ENCODE data around the gene RAP1GAP. TPM values are rescaled to one million over a fixed set of nuclear protein-coding genes. Genes with fewer than 3 reads are reported as not detected.

The RAP1GAP gene
- total and polyA plus RNA-seq, 9 of the 15 experiments (the other 6 are each of a cell fraction or from before 2014, with no cell fraction given) = 0.29 to 30.2 (median 19.2) TPM

- intact Hi-C loops (cut with micrococcal nuclease) = no loop called here
- no peak for TF ChIP-seq HDGF (IDR thresholded peaks at IDR 0.05)
- no peak for TF ChIP-seq JUN (IDR thresholded peaks at IDR 0.05; ENCODE audit: borderline replicate concordance, low read depth, low read length)
- TF ChIP-seq JUN (CRISPR knock-in tag; IDR thresholded peaks at IDR 0.05; ENCODE audit: borderline replicate concordance) = no peak
- TF ChIP-seq KLF16 (IDR thresholded peaks at IDR 0.05) = no peak
- TF ChIP-seq ZFP91 (CRISPR knock-in tag; IDR thresholded peaks at IDR 0.05) = no peak
- 0 out of 2 replicates have a peak, but pooled peaks have one; percentile 4 for TF ChIP-seq JUNB (CRISPR knock-in tag; conservative IDR thresholded peaks at IDR 0.05)
- TF ChIP-seq TRIM28 (IDR thresholded peaks at IDR 0.05) = no peak
- POLR2A ChIA-PET = interaction anchor here (0.6 to 2.5 kb wide), 2 partner anchors 9 to 89 kb away, joined by 3 to 11 read pairs; no protein-coding TSS in a partner anchor
Observed at GRCh38 chr1:21612057-21612456, 57.1 kb downstream of the RAP1GAP start.

More at GRCh38 chr1:21612057-21612456, 57.1 kb downstream of the RAP1GAP start:
- BruUV-seq (replicated peaks) = no TSS peak
- H3K4me1 ChIP-seq (replicated peaks in 1 of 2; ENCODE audit: control insufficient read depth in 2 of 2, insufficient read depth in 2 of 2, low read length in 2 of 2) = peaks cover 66 to 82% of the 10 kb centered on the region in 2 experiments
- peak overlapping the region in 1 of 2 experiments; percentile 87; a peak in 1 of 4 replicates for H3K9ac ChIP-seq (ENCODE audit: insufficient read depth in 1 of 2, low read depth in 2 of 2, low read length in 2 of 2)
- CTCF ChIA-PET (ENCODE audit: low intra/inter-chr PET ratio) = no interaction called here
- in situ Hi-C loops (cut with MboI) = no loop called here
- peaks cover 62% of the 10 kb centered on the region for H3K36me3 ChIP-seq (ENCODE audit: control insufficient read depth, insufficient read depth, low read length)
- H3K27ac ChIP-seq (ENCODE audit: extremely low read depth, low read depth, low read length) = no peak overlapping the region
- H3K79me2 ChIP-seq (ENCODE audit: control insufficient read depth, insufficient read depth, low read length) = no peaks in the 10 kb centered on the region
- no peak overlapping the region for H3K4me3 ChIP-seq
- no peak overlapping the region; the same call in 1 of the 2 replicates for H3K4me2 ChIP-seq (ENCODE audit: insufficient read depth, low read length)
- H3K9me3 ChIP-seq (replicated peaks; ENCODE audit: control insufficient read depth, insufficient read depth, low read depth, low read length) = no peaks in the 10 kb centered on the region
- H3K9me1 ChIP-seq (ENCODE audit: control insufficient read depth, insufficient read depth, low read length) = peaks cover 4% of the 10 kb centered on the region
- no peaks in the 10 kb centered on the region for H3K27me3 ChIP-seq (ENCODE audit: control insufficient read depth in 2 of 2, insufficient read depth in 2 of 2, low read length in 2 of 2)
- ATAC-seq (no peak), DNase-seq (ENCODE audit: extremely low read depth in 1 of 4, low spot score in 3 of 4) (no peak), FAIRE-seq (no peak)
- no peak overlapping the region for H2AFZ ChIP-seq (ENCODE audit: low read depth, low read length)
- no peaks in the 10 kb centered on the region for H4K20me1 ChIP-seq (replicated peaks; ENCODE audit: control insufficient read depth, insufficient read depth, low read length)
- WGBS (ENCODE audit: insufficient coverage, low coverage, missing lambda C conversion rate) = 93% methylated on average over 13 of the region's 13 CpGs

All from K562 (cell line).